Measurements from ENCODE around the gene NDUFAF8. TPM values are rescaled to one million over a fixed set of nuclear protein-coding genes. Genes with fewer than 3 reads are reported as not detected.
"Not testable (repeated sequence)": the region's sequence is repeated elsewhere in the genome, so short reads cannot be mapped to it uniquely, and the experiment has no call there.

NDUFAF8 gene
- total RNA-seq, 1 experiment from 2014 or later, result 60.1 TPM

GRCh38 chr17:81223762-81224130, 15.4 kb upstream of the NDUFAF8 start:
- Histone ChIP-seq H3K9ac (ENCODE audit: extremely low read depth, insufficient read length, low read length) (no peak overlapping the region), H3T11ph (ENCODE audit: low read length) (no peak overlapping the region), H3K14ac (ENCODE audit: insufficient read depth, low read length) (no peak overlapping the region), H3K4me2 (ENCODE audit: insufficient read depth, insufficient read length, low read length) (peak overlapping the region; percentile 56), H3K23ac (ENCODE audit: insufficient read length, low read depth, low read length) (no peak overlapping the region), H2BK20ac (ENCODE audit: low read depth, low read length, poor library complexity, severe bottlenecking) (no peak overlapping the region), H4K8ac (replicated peaks; ENCODE audit: insufficient read length, low read depth, low read length) (no peak overlapping the region), H3K27ac (ENCODE audit: insufficient read length, low read depth, low read length) (no peak overlapping the region), H2BK12ac (ENCODE audit: insufficient read length, low read depth, low read length) (no peak overlapping the region), H3K9me3 (ENCODE audit: control insufficient read depth, low read depth, low read length) (no peaks in the 10 kb centered on the region), H3K79me1 (ENCODE audit: insufficient read depth, low read depth, low read length, poor library complexity, severe bottlenecking) (peaks cover 6% of the 10 kb centered on the region), H2BK5ac (ENCODE audit: insufficient read length, low read length) (no peak overlapping the region), H3K79me2 (ENCODE audit: insufficient read depth, low read length) (no peaks in the 10 kb centered on the region), H3K4ac (ENCODE audit: low read depth, low read length) (no peak overlapping the region), H4K5ac (ENCODE audit: insufficient read length, low read depth, low read length) (no peak overlapping the region), H3K23me2 (ENCODE audit: insufficient read length, low read depth, low read length, poor library complexity, severe bottlenecking) (peaks cover 14% of the 10 kb centered on the region), H3K18ac (ENCODE audit: insufficient read length, low read depth, low read length) (no peak overlapping the region), H2AK5ac (ENCODE audit: insufficient read length, low read length) (no peak overlapping the region), H4K91ac (ENCODE audit: insufficient read length, low read depth, low read length) (no peak overlapping the region), H3K4me1 (ENCODE audit: insufficient read depth, low read length) (no peaks in the 10 kb centered on the region; the same call in 1 of the 2 replicates), H4K20me1 (ENCODE audit: control insufficient read depth, insufficient read depth, insufficient read length) (peaks cover 2% of the 10 kb centered on the region), H2BK15ac (ENCODE audit: low read depth, low read length) (no peak overlapping the region), H3K56ac (ENCODE audit: insufficient read length, low read depth, low read length) (no peak overlapping the region), H2AFZ (ENCODE audit: low read length) (no peak overlapping the region), H3K27me3 (ENCODE audit: insufficient read depth, low read length) (no peaks in the 10 kb centered on the region), H2BK120ac (ENCODE audit: low read depth, low read length, poor library complexity, severe bottlenecking) (no peak overlapping the region)
- DNase-seq, result no peak
- Mint-ChIP-seq H3K27ac (peak overlapping the region; percentile 18 to 93 (median 63); a peak in 3 of 7 replicates), H3K4me3 (peak overlapping the region; percentile 66 to 81), H3K36me3 (ENCODE audit: insufficient read depth in 1 of 3, low read depth in 3 of 3) (peaks cover 0 to 11% (median 10%) of the 10 kb centered on the region in 3 experiments), H3K9me3 (no peaks in the 10 kb centered on the region; a peak in 1 of 5 replicates), H3K27me3 (ENCODE audit: low read depth) (peaks cover 20% of the 10 kb centered on the region), H3K4me1 (peaks cover 15% of the 10 kb centered on the region in 2 experiments)
- no peak for TF ChIP-seq CTCF (conservative IDR thresholded peaks at IDR 0.05)
- WGBS (ENCODE audit: extremely low coverage, insufficient read length, low lambda C conversion rate), result no CpG with 5 or more reads among the region's 11 CpGs

DNA sequence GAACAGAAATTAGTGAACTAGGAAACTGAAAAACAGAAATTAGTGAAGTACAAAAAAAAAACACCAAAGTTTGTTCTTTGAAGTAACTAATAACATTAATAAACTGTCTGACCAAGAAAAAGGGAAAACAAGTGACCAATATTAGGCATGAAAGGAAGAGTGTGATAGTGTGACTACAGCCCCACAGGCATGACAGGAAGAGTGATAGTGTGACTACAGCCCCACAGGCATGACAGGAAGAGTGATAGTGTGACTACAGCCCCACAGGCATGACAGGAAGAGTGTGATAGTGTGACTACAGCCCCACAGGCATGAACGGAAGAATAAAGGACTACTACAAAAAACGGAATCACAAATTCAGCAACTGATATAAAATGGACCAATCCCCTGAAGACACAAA, 11.5 kb upstream of the NDUFAF8 start:
- H3K56ac ChIP-seq (ENCODE audit: insufficient read length, low read depth, low read length); H4K91ac ChIP-seq (ENCODE audit: insufficient read length, low read depth, low read length): not testable (repeated sequence)
- no CpG with 5 or more reads among the region's 2 CpGs for WGBS (ENCODE audit: extremely low coverage, insufficient read length, low lambda C conversion rate)

More for the DNA sequence above, 11.5 kb upstream of the NDUFAF8 start:
- not testable (repeated sequence) for H3K27me3 ChIP-seq (ENCODE audit: insufficient read depth, low read length); H3K79me1 ChIP-seq (ENCODE audit: insufficient read depth, low read depth, low read length, poor library complexity, severe bottlenecking); H2BK12ac ChIP-seq (ENCODE audit: insufficient read length, low read depth, low read length); DNase-seq; H2BK15ac ChIP-seq (ENCODE audit: low read depth, low read length); H2AK5ac ChIP-seq (ENCODE audit: insufficient read length, low read length); H3T11ph ChIP-seq (ENCODE audit: low read length); H3K18ac ChIP-seq (ENCODE audit: insufficient read length, low read depth, low read length); H3K27ac Mint-ChIP-seq; H2AFZ ChIP-seq (ENCODE audit: low read length); H3K9me3 Mint-ChIP-seq; H3K27ac ChIP-seq (ENCODE audit: insufficient read length, low read depth, low read length); H2BK20ac ChIP-seq (ENCODE audit: low read depth, low read length, poor library complexity, severe bottlenecking); H3K4me1 ChIP-seq (ENCODE audit: insufficient read depth, low read length); H3K79me2 ChIP-seq (ENCODE audit: insufficient read depth, low read length); H3K23ac ChIP-seq (ENCODE audit: insufficient read length, low read depth, low read length); H3K9me3 ChIP-seq (ENCODE audit: control insufficient read depth, low read depth, low read length); H2BK5ac ChIP-seq (ENCODE audit: insufficient read length, low read length); H3K4me1 Mint-ChIP-seq; H3K4me3 Mint-ChIP-seq; H2BK120ac ChIP-seq (ENCODE audit: low read depth, low read length, poor library complexity, severe bottlenecking); H4K8ac ChIP-seq (replicated peaks; ENCODE audit: insufficient read length, low read depth, low read length); H3K23me2 ChIP-seq (ENCODE audit: insufficient read length, low read depth, low read length, poor library complexity, severe bottlenecking); H4K5ac ChIP-seq (ENCODE audit: insufficient read length, low read depth, low read length); H3K14ac ChIP-seq (ENCODE audit: insufficient read depth, low read length); H3K4me2 ChIP-seq (ENCODE audit: insufficient read depth, insufficient read length, low read length); H3K4ac ChIP-seq (ENCODE audit: low read depth, low read length); H3K9ac ChIP-seq (ENCODE audit: extremely low read depth, insufficient read length, low read length); H4K20me1 ChIP-seq (ENCODE audit: control insufficient read depth, insufficient read depth, insufficient read length)
- Mint-ChIP-seq H3K27me3 (ENCODE audit: low read depth) (peaks cover 20% of the 10 kb centered on the region), H3K36me3 (ENCODE audit: insufficient read depth in 1 of 3, low read depth in 3 of 3) (peaks cover 8 to 18% (median 14%) of the 10 kb centered on the region in 3 experiments)
